Fibroblast of villous mesenchyme (primary cell): ENCODE results near the gene PRKG2. TPM values are rescaled to one million over a fixed set of nuclear protein-coding genes. Genes with fewer than 3 reads are reported as not detected.

Experiments used
- DNase-seq: peaks from one replicate; pipeline ENCODE4 v3.0.0-alpha.2; 2010; ENCODE audit warnings: low read depth
- H3K4me3 ChIP-seq: 2 replicates; pipeline ENCODE4 v1.5.1; 2011; ENCODE audit warnings: low read depth, mild to moderate bottlenecking, low read length
- CTCF ChIP-seq: IDR thresholded peaks from 2 replicates; pipeline ENCODE4 v1.5.1; 2012; ENCODE audit warnings: low read depth, mild to moderate bottlenecking, low read length; ENCODE audit not compliant: insufficient read depth
- total RNA-seq: library from RNA; depleted of rRNA; stranded (reverse); fragments of >200 nt; gene quantifications from 2 replicates; pipeline ENCODE4 v1.2.3, GENCODE V29; 2012

PRKG2 gene
- total RNA-seq, 1 donor, result under 0.01 TPM

- no peak for TF ChIP-seq CTCF
- no peak for DNase-seq
Observed at GRCh38 chr4:81204571-81204970, 10.5 kb downstream of the PRKG2 start.

GRCh38 chr4:81199831-81200230, 15.2 kb downstream of the PRKG2 start:
- DNase-seq, result no peak
- no peak for TF ChIP-seq CTCF
- H3K4me3 ChIP-seq, result no peak overlapping the region

More at GRCh38 chr4:81204571-81204970, 10.5 kb downstream of the PRKG2 start:
- H3K4me3 ChIP-seq, result no peak overlapping the region

GRCh38 chr4:81198609-81199008, 16.4 kb downstream of the PRKG2 start:
- H3K4me3 ChIP-seq, result no peak overlapping the region
- no peak for DNase-seq
- TF ChIP-seq CTCF, result no peak

GRCh38 chr4:81197864-81198524, 17.0 kb downstream of the PRKG2 start:
- no peak for DNase-seq
- TF ChIP-seq CTCF, result no peak
- no peak overlapping the region for H3K4me3 ChIP-seq

- no peak overlapping the region for H3K4me3 ChIP-seq
- DNase-seq, result no peak
- TF ChIP-seq CTCF, result no peak
Observed at GRCh38 chr4:81196126-81196650, 18.8 kb downstream of the PRKG2 start.

GRCh38 chr4:81195475-81195874, 19.5 kb downstream of the PRKG2 start:
- no peak for TF ChIP-seq CTCF
- DNase-seq, result no peak
- no peak overlapping the region for H3K4me3 ChIP-seq

GRCh38 chr4:81194286-81194685, 20.7 kb downstream of the PRKG2 start:
- TF ChIP-seq CTCF, result no peak
- DNase-seq, result no peak
- no peak overlapping the region for H3K4me3 ChIP-seq
